ENCODE results near the gene RFX8. TPM values are rescaled to one million over a fixed set of nuclear protein-coding genes. Genes with fewer than 3 reads are reported as not detected.

RFX8 gene
- total RNA-seq, 4 donors from 2014 or later, result 0.91 TPM; not detected in 3

DNA sequence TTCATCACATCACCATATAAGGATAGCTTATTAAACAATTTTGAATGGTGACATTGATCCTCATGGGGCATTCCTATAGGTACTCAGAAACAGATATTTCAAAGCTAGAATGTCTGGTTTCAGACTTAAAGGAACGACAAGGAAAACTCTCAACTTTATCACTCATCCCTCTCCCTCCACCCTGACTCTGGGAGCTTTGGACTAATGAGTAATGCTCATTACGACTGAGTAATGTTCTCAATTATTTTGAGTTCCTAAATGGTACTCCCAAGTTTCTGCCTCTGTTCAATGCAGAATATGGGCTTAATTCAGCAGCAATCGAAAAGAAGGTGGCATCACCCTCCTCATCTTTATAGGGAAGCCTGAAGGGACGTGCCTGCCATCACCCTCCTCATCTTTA lies 43.4 kb downstream of the RFX8 start:
- no peak for DNase-seq (ENCODE audit: extremely low spot score)
- Histone ChIP-seq H3K27ac (replicated peaks in 1 of 4) (no peak overlapping the region), H3K27me3 (no peaks in the 10 kb centered on the region), H3K36me3 (no peaks in the 10 kb centered on the region), H3K4me1 (peaks cover 0 to 4% (median 0%) of the 10 kb centered on the region in 4 donors), H3K4me3 (no peak overlapping the region), H3K9me3 (no peaks in the 10 kb centered on the region)
- TF ChIP-seq EP300 (IDR thresholded peaks at IDR 0.05), result no peak
- no peak for TF ChIP-seq POLR2A (IDR thresholded peaks at IDR 0.05; ENCODE audit: low read depth)
- TF ChIP-seq POLR2AphosphoS5 (IDR thresholded peaks at IDR 0.05), result no peak
- TF ChIP-seq, protein P1, sequence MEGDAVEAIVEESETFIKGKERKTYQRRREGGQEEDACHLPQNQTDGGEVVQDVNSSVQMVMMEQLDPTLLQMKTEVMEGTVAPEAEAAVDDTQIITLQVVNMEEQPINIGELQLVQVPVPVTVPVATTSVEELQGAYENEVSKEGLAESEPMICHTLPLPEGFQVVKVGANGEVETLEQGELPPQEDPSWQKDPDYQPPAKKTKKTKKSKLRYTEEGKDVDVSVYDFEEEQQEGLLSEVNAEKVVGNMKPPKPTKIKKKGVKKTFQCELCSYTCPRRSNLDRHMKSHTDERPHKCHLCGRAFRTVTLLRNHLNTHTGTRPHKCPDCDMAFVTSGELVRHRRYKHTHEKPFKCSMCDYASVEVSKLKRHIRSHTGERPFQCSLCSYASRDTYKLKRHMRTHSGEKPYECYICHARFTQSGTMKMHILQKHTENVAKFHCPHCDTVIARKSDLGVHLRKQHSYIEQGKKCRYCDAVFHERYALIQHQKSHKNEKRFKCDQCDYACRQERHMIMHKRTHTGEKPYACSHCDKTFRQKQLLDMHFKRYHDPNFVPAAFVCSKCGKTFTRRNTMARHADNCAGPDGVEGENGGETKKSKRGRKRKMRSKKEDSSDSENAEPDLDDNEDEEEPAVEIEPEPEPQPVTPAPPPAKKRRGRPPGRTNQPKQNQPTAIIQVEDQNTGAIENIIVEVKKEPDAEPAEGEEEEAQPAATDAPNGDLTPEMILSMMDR (IDR thresholded peaks at IDR 0.05), result no peak
- intact Hi-C loops (cut with DNase I), result no loop called here
- WGBS, result 89% methylated on average over 4 of the region's 4 CpGs

GRCh38 chr2:101430156-101430555 lies 44.8 kb downstream of the RFX8 start:
- H3K4me3 ChIP-seq, result no peak overlapping the region
- no peak overlapping the region for H3K27ac ChIP-seq (replicated peaks in 1 of 4)
- no peaks in the 10 kb centered on the region for H3K27me3 ChIP-seq
- no peaks in the 10 kb centered on the region for H3K4me1 ChIP-seq
- intact Hi-C loops (cut with DNase I), result no loop called here
- TF ChIP-seq POLR2A (IDR thresholded peaks at IDR 0.05; ENCODE audit: low read depth), result no peak
- TF ChIP-seq POLR2AphosphoS5 (IDR thresholded peaks at IDR 0.05), result no peak
- TF ChIP-seq EP300 (IDR thresholded peaks at IDR 0.05), result no peak
- TF ChIP-seq, protein P1 (IDR thresholded peaks at IDR 0.05), result no peak
- WGBS, result 94% methylated on average over 2 of the region's 2 CpGs
- no peaks in the 10 kb centered on the region for H3K36me3 ChIP-seq
- no peaks in the 10 kb centered on the region for H3K9me3 ChIP-seq
- no peak for DNase-seq (ENCODE audit: extremely low spot score)

- H3K4me1 ChIP-seq, result no peaks in the 10 kb centered on the region
- H3K4me3 ChIP-seq, result no peak overlapping the region
- no peak for DNase-seq (ENCODE audit: extremely low spot score)
- intact Hi-C loops (cut with DNase I), result no loop called here
- no peaks in the 10 kb centered on the region for H3K9me3 ChIP-seq
- H3K27me3 ChIP-seq, result no peaks in the 10 kb centered on the region
- no peak for TF ChIP-seq POLR2AphosphoS5 (IDR thresholded peaks at IDR 0.05)
- no peak overlapping the region for H3K27ac ChIP-seq (replicated peaks in 1 of 4)
- WGBS, result 93% methylated on average over 6 of the region's 6 CpGs
- H3K36me3 ChIP-seq, result no peaks in the 10 kb centered on the region
Measured at GRCh38 chr2:101429453-101429852, 45.5 kb downstream of the RFX8 start.

DNA sequence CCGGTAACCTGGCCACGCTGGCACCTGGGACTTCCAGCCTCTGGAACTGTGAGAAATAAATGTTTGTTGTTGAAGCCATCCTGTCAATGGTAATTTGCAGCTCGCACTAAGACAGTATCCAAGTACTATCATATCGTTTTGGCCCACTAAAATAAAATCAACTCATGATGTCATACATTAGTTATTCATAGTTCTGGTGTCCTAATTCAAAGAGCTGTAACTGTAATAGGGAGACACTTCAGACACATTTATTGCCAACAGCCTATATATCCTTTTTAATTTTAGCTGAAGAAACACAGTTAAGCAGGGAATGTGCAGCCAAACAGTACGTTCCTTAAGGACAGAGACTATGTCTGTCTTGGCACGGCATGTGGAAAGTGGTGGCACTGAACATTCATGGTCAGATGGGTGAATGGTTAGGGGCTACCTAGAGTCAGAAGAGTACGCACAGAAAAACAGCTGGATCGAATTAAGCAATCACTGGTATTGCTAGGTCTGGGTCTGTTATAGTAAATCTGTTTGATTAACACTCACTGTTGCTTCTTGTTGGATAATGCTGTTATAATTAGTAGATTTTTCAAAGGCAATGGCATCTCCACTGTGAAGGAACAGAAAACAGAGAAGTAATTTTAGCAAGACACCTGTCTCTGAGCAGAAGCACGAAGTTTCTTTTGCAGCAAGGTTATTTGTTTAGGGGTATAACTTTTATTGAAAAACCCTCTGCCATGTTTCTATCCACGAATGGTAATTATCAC lies 46.3 kb downstream of the RFX8 start:
- TF ChIP-seq, protein P1 (IDR thresholded peaks at IDR 0.05), result no peak
- TF ChIP-seq POLR2AphosphoS5 (IDR thresholded peaks at IDR 0.05), result no peak
- TF ChIP-seq POLR2A (IDR thresholded peaks at IDR 0.05; ENCODE audit: low read depth), result no peak
- no peak for TF ChIP-seq EP300 (IDR thresholded peaks at IDR 0.05)
- no peaks in the 10 kb centered on the region for H3K4me1 ChIP-seq
- DNase-seq (ENCODE audit: extremely low spot score), result no peak
- no peaks in the 10 kb centered on the region for H3K9me3 ChIP-seq
- 69% methylated on average over 10 of the region's 10 CpGs for WGBS
- H3K27ac ChIP-seq (replicated peaks in 1 of 4), result no peak overlapping the region
- H3K27me3 ChIP-seq, result no peaks in the 10 kb centered on the region
- intact Hi-C loops (cut with DNase I), result no loop called here
- H3K36me3 ChIP-seq, result no peaks in the 10 kb centered on the region
- H3K4me3 ChIP-seq, result no peak overlapping the region

GRCh38 chr2:101427743-101428142 lies 47.2 kb downstream of the RFX8 start:
- intact Hi-C loops (cut with DNase I), result no loop called here
- no peak for DNase-seq (ENCODE audit: extremely low spot score)

More at GRCh38 chr2:101427743-101428142, 47.2 kb downstream of the RFX8 start:
- H3K9me3 ChIP-seq, result no peaks in the 10 kb centered on the region
- H3K36me3 ChIP-seq, result no peaks in the 10 kb centered on the region
- TF ChIP-seq POLR2AphosphoS5 (IDR thresholded peaks at IDR 0.05) (no peak), POLR2A (IDR thresholded peaks at IDR 0.05; ENCODE audit: low read depth) (no peak)
- H3K4me3 ChIP-seq, result no peak overlapping the region
- no peaks in the 10 kb centered on the region for H3K27me3 ChIP-seq
- WGBS, result 89% methylated on average over 13 of the region's 13 CpGs
- no peaks in the 10 kb centered on the region for H3K4me1 ChIP-seq
- H3K27ac ChIP-seq (replicated peaks in 1 of 4), result no peak overlapping the region

Measured in esophagus muscularis mucosa (tissue), 4 donors.